HG03342 (cell line): Measurements from ENCODE around the gene ZBTB25.

Source experiments
- ATAC-seq: cut with Tn5 transposase; IDR thresholded peaks from one replicate; pipeline ENCODE4 v1.9.1; 2021; ENCODE audit warnings: mild to moderate bottlenecking, moderate library complexity; ENCODE audit not compliant: unreplicated experiment

ZBTB25 gene

GRCh38 chr14:64407329-64407728, 96.3 kb downstream of the ZBTB25 start:
- ATAC-seq, result no peak

- no peak for ATAC-seq
These were observed 98.3 kb downstream of the ZBTB25 start for GRCh38 chr14:64405295-64405694.

- ATAC-seq, result no peak
These were observed 101.7 kb downstream of the ZBTB25 start for GRCh38 chr14:64401949-64402348.

GRCh38 chr14:64400829-64401459, 102.7 kb downstream of the ZBTB25 start:
- no peak for ATAC-seq
